Parathyroid adenoma (tissue), 2 donors: Measurements from ENCODE around the gene ADGRD1.

Experiments used
- H2AFZ ChIP-seq: fragments of 300-600 bp; sonication (generic); one replicate; pipeline ENCODE4 v1.7.0; 2017; ENCODE audit warnings: antibody characterized with exemption, mild to moderate bottlenecking
- H3K27ac ChIP-seq: fragments of 300-600 bp; sonication (generic); one replicate; pipeline ENCODE4 v1.7.0; 2017
- H3K27me3 ChIP-seq: fragments of 300-600 bp; sonication (generic); one replicate; pipeline ENCODE4 v1.7.0; 2017; ENCODE audit warnings: low read length; ENCODE audit not compliant: control insufficient read depth, insufficient read depth
- H3K36me3 ChIP-seq: fragments of 300-600 bp; sonication (generic); one replicate; pipeline ENCODE4 v1.7.0; 2017; ENCODE audit warnings: low read length; ENCODE audit not compliant: control insufficient read depth, insufficient read depth
- H3K4me1 ChIP-seq: fragments of 300-600 bp; sonication (generic); one replicate; pipeline ENCODE4 v1.7.0; 2017; ENCODE audit warnings: control low read depth
- H3K4me2 ChIP-seq: fragments of 300-600 bp; sonication (generic); one replicate; pipeline ENCODE4 v1.7.0; 2017; ENCODE audit warnings: low read length
- H3K4me3 ChIP-seq: fragments of 300-600 bp; sonication (generic); one replicate; pipeline ENCODE4 v1.7.0; 2017; ENCODE audit warnings: low read depth, low read length
- H3K79me2 ChIP-seq: fragments of 300-600 bp; sonication (generic); one replicate; pipeline ENCODE4 v1.7.0; 2017; ENCODE audit warnings: control low read depth
- H3K9ac ChIP-seq: fragments of 300-600 bp; sonication (generic); one replicate; pipeline ENCODE4 v1.7.0; 2017; ENCODE audit warnings: mild to moderate bottlenecking
- H3K9me3 ChIP-seq: fragments of 300-600 bp; sonication (generic); one replicate; pipeline ENCODE4 v1.7.0; 2017; ENCODE audit warnings: low read length; ENCODE audit not compliant: control insufficient read depth
- CTCF ChIP-seq: fragments of 300-600 bp; sonication (generic); IDR thresholded peaks from one replicate; pipeline ENCODE4 v1.7.0; 2017; ENCODE audit warnings: antibody characterized with exemption, mild to moderate bottlenecking
- donor health status: primary hyperparathyroidism.

Gene ADGRD1

GRCh38 chr12:130967636-130968035 is 13.9 kb downstream of the ADGRD1 start:
- H3K4me1 ChIP-seq: no peaks in the 10 kb centered on the region
- no peaks in the 10 kb centered on the region for H3K36me3 ChIP-seq
- no peak overlapping the region for H3K4me3 ChIP-seq
- no peak overlapping the region for H2AFZ ChIP-seq
- no peak for TF ChIP-seq CTCF
- H3K79me2 ChIP-seq: no peaks in the 10 kb centered on the region
- H3K27ac ChIP-seq: no peak overlapping the region
- no peak overlapping the region for H3K9ac ChIP-seq
- no peaks in the 10 kb centered on the region for H3K9me3 ChIP-seq
- H3K4me2 ChIP-seq: no peak overlapping the region
- no peaks in the 10 kb centered on the region for H3K27me3 ChIP-seq

- no peaks in the 10 kb centered on the region for H3K27me3 ChIP-seq
- no peaks in the 10 kb centered on the region for H3K36me3 ChIP-seq
- no peak overlapping the region for H2AFZ ChIP-seq
- H3K9ac ChIP-seq: no peak overlapping the region
- no peak for TF ChIP-seq CTCF
- H3K79me2 ChIP-seq: no peaks in the 10 kb centered on the region
- no peaks in the 10 kb centered on the region for H3K4me1 ChIP-seq
- H3K4me3 ChIP-seq: no peak overlapping the region
- no peaks in the 10 kb centered on the region for H3K9me3 ChIP-seq
- no peak overlapping the region for H3K27ac ChIP-seq
- H3K4me2 ChIP-seq: no peak overlapping the region
Measured at GRCh38 chr12:130968611-130969010, 14.9 kb downstream of the ADGRD1 start.

GRCh38 chr12:130969223-130969622 is 15.5 kb downstream of the ADGRD1 start:
- H3K27me3 ChIP-seq: no peaks in the 10 kb centered on the region
- H2AFZ ChIP-seq: no peak overlapping the region
- no peak overlapping the region for H3K27ac ChIP-seq
- no peaks in the 10 kb centered on the region for H3K79me2 ChIP-seq
- no peaks in the 10 kb centered on the region for H3K9me3 ChIP-seq
- no peak overlapping the region for H3K4me2 ChIP-seq
- H3K4me3 ChIP-seq: no peak overlapping the region
- no peak overlapping the region for H3K9ac ChIP-seq
- no peak for TF ChIP-seq CTCF
- no peaks in the 10 kb centered on the region for H3K36me3 ChIP-seq
- H3K4me1 ChIP-seq: no peaks in the 10 kb centered on the region

GRCh38 chr12:130970165-130970907 is 16.6 kb downstream of the ADGRD1 start:
- TF ChIP-seq CTCF: no peak
- Histone ChIP-seq H3K27me3 (no peaks in the 10 kb centered on the region), H3K9me3 (no peaks in the 10 kb centered on the region), H3K4me2 (no peak overlapping the region), H3K36me3 (no peaks in the 10 kb centered on the region), H3K4me1 (no peaks in the 10 kb centered on the region), H3K4me3 (no peak overlapping the region), H3K79me2 (no peaks in the 10 kb centered on the region), H3K27ac (no peak overlapping the region), H3K9ac (no peak overlapping the region), H2AFZ (no peak overlapping the region)

GRCh38 chr12:130970908-130971233 is 17.2 kb downstream of the ADGRD1 start:
- H3K4me3 ChIP-seq: no peak overlapping the region
- H3K27me3 ChIP-seq: no peaks in the 10 kb centered on the region
- H3K9me3 ChIP-seq: no peaks in the 10 kb centered on the region
- no peaks in the 10 kb centered on the region for H3K4me1 ChIP-seq
- no peak overlapping the region for H3K27ac ChIP-seq
- H2AFZ ChIP-seq: no peak overlapping the region
- TF ChIP-seq CTCF: no peak
- H3K9ac ChIP-seq: no peak overlapping the region
- H3K79me2 ChIP-seq: no peaks in the 10 kb centered on the region
- H3K36me3 ChIP-seq: no peaks in the 10 kb centered on the region
- H3K4me2 ChIP-seq: no peak overlapping the region
